Immature natural killer cell (primary cell): Measurements from ENCODE around the gene RPS29. TPM values are rescaled to one million over a fixed set of nuclear protein-coding genes. Genes with fewer than 3 reads are reported as not detected.
"Not testable (repeated sequence)": the region's sequence is repeated elsewhere in the genome, so short reads cannot be mapped to it uniquely, and the experiment has no call there.

Source experiments
- DNase-seq, 3 donors: peaks; one replicate each; pipeline ENCODE4 v3.0.0; 2022; ENCODE audit warnings: mixed read lengths in 1 of 3
- H3K27ac Mint-ChIP-seq, 6 donors: one replicate each; pipeline ENCODE4 v1.8.0; 2020; ENCODE audit warnings: mixed read lengths in 6 of 6, mild to moderate bottlenecking in 5 of 6, inconsistent platforms in 4 of 6, moderate library complexity in 3 of 6
- H3K27me3 Mint-ChIP-seq, 3 donors: one replicate each; pipeline ENCODE4 v1.8.0; 2020 to 2021; ENCODE audit warnings: low read depth in 3 of 3, mild to moderate bottlenecking in 3 of 3, mixed read lengths in 3 of 3, moderate library complexity in 3 of 3, inconsistent platforms in 1 of 3
- H3K36me3 Mint-ChIP-seq, 3 donors: one replicate each; pipeline ENCODE4 v1.8.0; 2020; ENCODE audit warnings: mixed read lengths in 3 of 3, inconsistent platforms in 2 of 3, mild to moderate bottlenecking in 2 of 3
- H3K4me1 Mint-ChIP-seq, 2 donors: one replicate each; pipeline ENCODE4 v1.8.0; 2020; ENCODE audit warnings: inconsistent platforms in 2 of 2, mild to moderate bottlenecking in 2 of 2, mixed read lengths in 2 of 2, moderate library complexity in 1 of 2
- H3K4me3 Mint-ChIP-seq, 5 donors: one replicate each; pipeline ENCODE4 v1.8.0; 2020; ENCODE audit warnings: mild to moderate bottlenecking in 5 of 5, mixed read lengths in 5 of 5, inconsistent platforms in 3 of 5, moderate library complexity in 3 of 5
- H3K9me3 Mint-ChIP-seq, 6 donors: one replicate each; pipeline ENCODE4 v1.8.0; 2020; ENCODE audit warnings: mild to moderate bottlenecking in 6 of 6, mixed read lengths in 6 of 6, inconsistent platforms in 4 of 6, moderate library complexity in 3 of 6
- polyA plus RNA-seq, 3 donors: library from polyadenylated mRNA; unstranded; fragments of 300-500 nt; fragmentation: Illumina TruSeq; gene quantifications; one replicate each; pipeline ENCODE4 v1.2.3, GENCODE V29; 2021

Gene RPS29
- polyA plus RNA-seq, 3 donors from 2014 or later, result 2,323 to 7,295 (median 3,604) TPM

GRCh38 chr14:49584981-49585640, 1.1 kb downstream of the RPS29 start:
- Mint-ChIP-seq H3K4me1 (peaks cover 64 to 73% of the 10 kb centered on the region in 2 donors), H3K27ac (peak overlapping the region; percentile 93 to 99 (median 94)), H3K27me3 (peaks cover 13 to 26% (median 23%) of the 10 kb centered on the region in 3 donors), H3K36me3 (peaks cover 0 to 21% (median 14%) of the 10 kb centered on the region in 3 donors), H3K4me3 (peak overlapping the region; percentile 90 to 99 (median 93))
- DNase-seq, H3K9me3 Mint-ChIP-seq: not testable (repeated sequence)

- DNase-seq, result no peak
- Mint-ChIP-seq H3K4me1 (peaks cover 67 to 84% of the 10 kb centered on the region in 2 donors), H3K27ac (peak overlapping the region; percentile 74 to 99 (median 93)), H3K36me3 (peaks cover 0 to 21% (median 14%) of the 10 kb centered on the region in 3 donors), H3K9me3 (peaks cover 0 to 3% (median 0%) of the 10 kb centered on the region in 6 donors), H3K4me3 (peak overlapping the region; percentile 90 to 99 (median 93)), H3K27me3 (peaks cover 13 to 26% (median 21%) of the 10 kb centered on the region in 3 donors)
Measured at GRCh38 chr14:49584058-49584457, 2.1 kb downstream of the RPS29 start.

- H3K27ac Mint-ChIP-seq, result peak overlapping the region; percentile 65 to 99 (median 84)
- H3K4me1 Mint-ChIP-seq, result peaks cover 67 to 88% of the 10 kb centered on the region in 2 donors
Measured at GRCh38 chr14:49583629-49584028, 2.6 kb downstream of the RPS29 start.

GRCh38 chr14:49582113-49582977, 3.8 kb downstream of the RPS29 start:
- peaks cover 68 to 90% of the 10 kb centered on the region in 2 donors for H3K4me1 Mint-ChIP-seq
- H3K4me3 Mint-ChIP-seq, result peak overlapping the region in 1 of 5 donors; percentile 57
- H3K9me3 Mint-ChIP-seq, result peaks cover 0 to 3% (median 0%) of the 10 kb centered on the region in 6 donors
- peaks cover 5 to 27% (median 14%) of the 10 kb centered on the region in 3 donors for H3K36me3 Mint-ChIP-seq
- H3K27ac Mint-ChIP-seq, result peak overlapping the region; percentile 8 to 83 (median 76)
- DNase-seq, result no peak
- peaks cover 13 to 26% (median 21%) of the 10 kb centered on the region in 3 donors for H3K27me3 Mint-ChIP-seq

More at GRCh38 chr14:49583629-49584028, 2.6 kb downstream of the RPS29 start:
- Mint-ChIP-seq H3K27me3 (peaks cover 13 to 26% (median 21%) of the 10 kb centered on the region in 3 donors), H3K4me3 (peak overlapping the region; percentile 52 to 99 (median 93)), H3K36me3 (peaks cover 0 to 21% (median 14%) of the 10 kb centered on the region in 3 donors), H3K9me3 (peaks cover 0 to 3% (median 0%) of the 10 kb centered on the region in 6 donors)
- no peak for DNase-seq

GRCh38 chr14:49581209-49582112, 4.7 kb downstream of the RPS29 start:
- H3K4me3 Mint-ChIP-seq, result peak overlapping the region in 1 of 5 donors; percentile 57
- H3K4me1 Mint-ChIP-seq, result peaks cover 60 to 82% of the 10 kb centered on the region in 2 donors

GRCh38 chr14:49579841-49580240, 6.3 kb downstream of the RPS29 start:
- H3K4me3 Mint-ChIP-seq, result no peak overlapping the region
- peaks cover 0 to 4% (median 3%) of the 10 kb centered on the region in 3 donors for H3K27me3 Mint-ChIP-seq
- peak overlapping the region in 3 of 6 donors; percentile 13 to 63 (median 59) for H3K27ac Mint-ChIP-seq
- no peaks in the 10 kb centered on the region for H3K9me3 Mint-ChIP-seq
- peaks cover 5 to 29% (median 10%) of the 10 kb centered on the region in 3 donors for H3K36me3 Mint-ChIP-seq
- peaks cover 44 to 65% of the 10 kb centered on the region in 2 donors for H3K4me1 Mint-ChIP-seq
- no peak for DNase-seq

More at GRCh38 chr14:49581209-49582112, 4.7 kb downstream of the RPS29 start:
- peaks cover 0 to 3% (median 0%) of the 10 kb centered on the region in 6 donors for H3K9me3 Mint-ChIP-seq
- H3K27ac Mint-ChIP-seq, result peak overlapping the region; percentile 8 to 85 (median 82)
- H3K27me3 Mint-ChIP-seq, result peaks cover 8 to 18% (median 15%) of the 10 kb centered on the region in 3 donors
- no peak for DNase-seq
- H3K36me3 Mint-ChIP-seq, result peaks cover 5 to 32% (median 14%) of the 10 kb centered on the region in 3 donors

- Mint-ChIP-seq H3K4me1 (peaks cover 30 to 48% of the 10 kb centered on the region in 2 donors), H3K27ac (peak overlapping the region in 3 of 6 donors; percentile 1 to 61 (median 47)), H3K9me3 (no peaks in the 10 kb centered on the region)
Measured at GRCh38 chr14:49578141-49578540, 8.0 kb downstream of the RPS29 start.

GRCh38 chr14:49574038-49574437, 12.1 kb downstream of the RPS29 start:
- H3K27me3 Mint-ChIP-seq, result no peaks in the 10 kb centered on the region
- no peak for DNase-seq
- no peak overlapping the region for H3K4me3 Mint-ChIP-seq
- no peaks in the 10 kb centered on the region for H3K9me3 Mint-ChIP-seq
- H3K27ac Mint-ChIP-seq, result no peak overlapping the region
- peaks cover 6 to 11% of the 10 kb centered on the region in 2 donors for H3K4me1 Mint-ChIP-seq
- H3K36me3 Mint-ChIP-seq, result peaks cover 7 to 35% (median 23%) of the 10 kb centered on the region in 3 donors

More at GRCh38 chr14:49578141-49578540, 8.0 kb downstream of the RPS29 start:
- Mint-ChIP-seq H3K4me3 (no peak overlapping the region), H3K36me3 (peaks cover 5 to 31% (median 17%) of the 10 kb centered on the region in 3 donors), H3K27me3 (peaks cover 0 to 4% (median 3%) of the 10 kb centered on the region in 3 donors)
- no peak for DNase-seq

GRCh38 chr14:49569281-49569680, 16.9 kb downstream of the RPS29 start:
- Mint-ChIP-seq H3K4me1 (no peaks in the 10 kb centered on the region), H3K4me3 (no peak overlapping the region), H3K9me3 (no peaks in the 10 kb centered on the region), H3K27ac (no peak overlapping the region), H3K27me3 (no peaks in the 10 kb centered on the region), H3K36me3 (peaks cover 7 to 20% (median 13%) of the 10 kb centered on the region in 3 donors)
- DNase-seq, result no peak

- Mint-ChIP-seq H3K27ac (no peak overlapping the region), H3K4me1 (no peaks in the 10 kb centered on the region), H3K9me3 (no peaks in the 10 kb centered on the region), H3K4me3 (no peak overlapping the region), H3K27me3 (no peaks in the 10 kb centered on the region), H3K36me3 (peaks cover 7 to 13% (median 10%) of the 10 kb centered on the region in 3 donors)
- no peak for DNase-seq
Measured at GRCh38 chr14:49566714-49567113, 19.5 kb downstream of the RPS29 start.

GRCh38 chr14:49559979-49560768, 26.0 kb downstream of the RPS29 start:
- no peak for DNase-seq
- Mint-ChIP-seq H3K27ac (no peak overlapping the region), H3K9me3 (no peaks in the 10 kb centered on the region), H3K4me3 (no peak overlapping the region), H3K27me3 (peaks cover 0 to 4% (median 0%) of the 10 kb centered on the region in 3 donors), H3K4me1 (no peaks in the 10 kb centered on the region), H3K36me3 (peaks cover 0 to 4% (median 0%) of the 10 kb centered on the region in 3 donors)

GRCh38 chr14:49553892-49554291, 32.3 kb downstream of the RPS29 start:
- H3K27ac Mint-ChIP-seq, result no peak overlapping the region
- no peaks in the 10 kb centered on the region for H3K36me3 Mint-ChIP-seq
- peaks cover 0 to 3% (median 2%) of the 10 kb centered on the region in 3 donors for H3K27me3 Mint-ChIP-seq
- no peak overlapping the region for H3K4me3 Mint-ChIP-seq
- H3K4me1 Mint-ChIP-seq, result no peaks in the 10 kb centered on the region
- DNase-seq, result no peak
- H3K9me3 Mint-ChIP-seq, result no peaks in the 10 kb centered on the region
